Activated CD8-positive, alpha-beta memory T cell treated with anti-CD3 and anti-CD28 coated beads for 36 hours (primary cell): ENCODE results near the gene RXYLT1. TPM values are rescaled to one million over a fixed set of nuclear protein-coding genes. Genes with fewer than 3 reads are reported as not detected.

Experiments
- total RNA-seq, 2 experiments: library from RNA; stranded (reverse); gene quantifications; one replicate each; pipeline ENCODE4 v1.2.3, GENCODE V29; 2021

Gene RXYLT1
- total RNA-seq, 2 experiments from 2014 or later: 32.9 to 34.6 TPM

Other genes starting within 250 kb of the RXYLT1 start
- 1 to 10 TPM; 8.7 TPM for gene DPY19L2, start 111.4 kb upstream of the RXYLT1 start, total RNA-seq
- under 1 TPM; 0.46 to 0.69 TPM for gene SRGAP1, start 64.8 kb downstream of the RXYLT1 start, total RNA-seq